WTC11 (cell line): Measurements from ENCODE around the gene SCIMP. TPM values are rescaled to one million over a fixed set of nuclear protein-coding genes. Genes with fewer than 3 reads are reported as not detected.

Source experiments
- ATAC-seq: fragments of 200-7000 bp; cut with Tn5 transposase; 2 replicates; pipeline ENCODE4 v1.10.0; 2021; ENCODE audit warnings: mild to moderate bottlenecking, moderate library complexity
- CTCF ChIA-PET: fragments of 300-600 bp; sonication (Branson Sonifier 250); formaldehyde crosslinking; loops from one replicate; lab custom pipeline; 2021; ENCODE audit warnings: antibody characterized with exemption; lab: Charles Lee
- POLR2A ChIA-PET: fragments of 350-600 bp; sonication (Branson Sonifier 250); formaldehyde crosslinking; loops from one replicate; lab custom pipeline; 2021; ENCODE audit warnings: antibody characterized with exemption; lab: Charles Lee
- DNase-seq: peaks from one replicate; pipeline ENCODE4 v3.0.0; 2021; ENCODE audit warnings: low spot score
- H3K27ac Mint-ChIP-seq: 2 replicates; pipeline ENCODE4 v1.8.0; 2021; ENCODE audit warnings: mixed read lengths
- H3K27me3 Mint-ChIP-seq: 2 replicates; pipeline ENCODE4 v1.8.0; 2021; ENCODE audit warnings: low read depth, mild to moderate bottlenecking, moderate library complexity, mixed read lengths
- H3K36me3 Mint-ChIP-seq: 2 replicates; pipeline ENCODE4 v1.8.0; 2021; ENCODE audit warnings: mixed read lengths
- H3K4me1 Mint-ChIP-seq: 2 replicates; pipeline ENCODE4 v1.8.0; 2022; ENCODE audit warnings: mixed read lengths
- H3K4me3 Mint-ChIP-seq: 2 replicates; pipeline ENCODE4 v1.8.0; 2021; ENCODE audit warnings: mild to moderate bottlenecking, moderate library complexity, mixed read lengths
- H3K9me3 Mint-ChIP-seq: 2 replicates; pipeline ENCODE4 v1.8.0; 2021; ENCODE audit warnings: mixed read lengths
- ATF1 ChIP-seq: sonication (generic); formaldehyde crosslinking; IDR thresholded peaks from 2 replicates; pipeline ENCODE4 v1.8.1; 2023; ENCODE audit warnings: mild to moderate bottlenecking, moderate library complexity, missing genetic modification reagents
- CBFB ChIP-seq: sonication (generic); formaldehyde crosslinking; IDR thresholded peaks from 2 replicates; pipeline ENCODE4 v1.8.1; 2022; ENCODE audit warnings: mild to moderate bottlenecking, low read depth, missing genetic modification reagents
- ELF4 ChIP-seq: sonication (generic); formaldehyde crosslinking; IDR thresholded peaks from 2 replicates; pipeline ENCODE4 v1.8.1; 2022; ENCODE audit warnings: low read depth, mild to moderate bottlenecking, moderate library complexity, missing genetic modification reagents
- ETV6 ChIP-seq: sonication (generic); formaldehyde crosslinking; IDR thresholded peaks from 2 replicates; pipeline ENCODE4 v1.8.1; 2022; ENCODE audit warnings: mild to moderate bottlenecking, missing genetic modification reagents
- JAZF1 ChIP-seq: fragments of 250-450 bp; sonication (Bioruptor Pico); IDR thresholded peaks from 2 replicates; pipeline ENCODE4 v1.9.0; 2021; ENCODE audit warnings: moderate library complexity, mild to moderate bottlenecking, inconsistent platforms
- JUN ChIP-seq: sonication (generic); formaldehyde crosslinking; IDR thresholded peaks from 2 replicates; pipeline ENCODE4 v1.8.0; 2023; ENCODE audit warnings: mild to moderate bottlenecking, missing genetic modification reagents
- NR1H2 ChIP-seq: sonication (generic); formaldehyde crosslinking; IDR thresholded peaks from 2 replicates; pipeline ENCODE4 v1.9.0; 2021; ENCODE audit warnings: mild to moderate bottlenecking, moderate library complexity, missing genetic modification reagents
- OVOL2 ChIP-seq: fragments of 250-450 bp; sonication (Bioruptor Pico); IDR thresholded peaks from 2 replicates; pipeline ENCODE4 v1.9.0; 2021; ENCODE audit warnings: mild to moderate bottlenecking, borderline replicate concordance
- RELA ChIP-seq: sonication (generic); formaldehyde crosslinking; IDR thresholded peaks from 2 replicates; pipeline ENCODE4 v1.8.1; 2022; ENCODE audit warnings: missing genetic modification reagents, mild to moderate bottlenecking, borderline replicate concordance
- ZNF121 ChIP-seq: sonication (generic); formaldehyde crosslinking; IDR thresholded peaks from 2 replicates; pipeline ENCODE4 v1.8.0; 2023; ENCODE audit warnings: missing genetic modification reagents
- ZNF232 ChIP-seq: sonication (generic); formaldehyde crosslinking; IDR thresholded peaks from 2 replicates; pipeline ENCODE4 v1.8.0; 2022; ENCODE audit warnings: mild to moderate bottlenecking, missing genetic modification reagents
- ZNF416 ChIP-seq: fragments of 250-450 bp; sonication (Bioruptor Pico); IDR thresholded peaks from 2 replicates; pipeline ENCODE4 v1.9.0; 2021; ENCODE audit warnings: mild to moderate bottlenecking, inconsistent platforms
- total RNA-seq: library from RNA; stranded (reverse); gene quantifications from 3 replicates; pipeline ENCODE4 v1.2.3, GENCODE V29; 2021
- TF ChIP-seq, protein P1 (sequence below): sonication (generic); formaldehyde crosslinking; IDR thresholded peaks from 2 replicates; pipeline ENCODE4 v1.8.1; 2023; ENCODE audit warnings: mild to moderate bottlenecking, missing genetic modification reagents
- TF ChIP-seq, protein P2 (sequence below): sonication (generic); formaldehyde crosslinking; IDR thresholded peaks from 2 replicates; pipeline ENCODE4 v1.8.0; 2022; ENCODE audit warnings: missing genetic modification reagents
- TF ChIP-seq, protein P3 (sequence below): sonication (generic); formaldehyde crosslinking; IDR thresholded peaks from 2 replicates; pipeline ENCODE4 v1.8.1; 2023; ENCODE audit warnings: mild to moderate bottlenecking, moderate library complexity, missing genetic modification reagents
- TF ChIP-seq, protein P4 (sequence below): sonication (generic); formaldehyde crosslinking; IDR thresholded peaks from 2 replicates; pipeline ENCODE4 v1.8.0; 2022; ENCODE audit warnings: mild to moderate bottlenecking, missing genetic modification reagents
- TF ChIP-seq, protein P5 (sequence below): fragments of 250-450 bp; sonication (Bioruptor Pico); IDR thresholded peaks from 2 replicates; pipeline ENCODE4 v1.9.0; 2021; ENCODE audit warnings: moderate library complexity, mild to moderate bottlenecking, inconsistent platforms, borderline replicate concordance
- TF ChIP-seq, protein P6 (sequence below): fragments of 200-600 bp; IDR thresholded peaks from 2 replicates; pipeline ENCODE4 v1.8.0; 2022; ENCODE audit warnings: antibody characterized with exemption
- TF ChIP-seq, protein P7 (sequence below): sonication (generic); formaldehyde crosslinking; conservative IDR thresholded peaks from 2 replicates; pipeline ENCODE4 v1.8.1; 2023; ENCODE audit warnings: mild to moderate bottlenecking, low read depth, missing genetic modification reagents, moderate library complexity
- TF ChIP-seq, protein P8 (sequence below): sonication (generic); formaldehyde crosslinking; conservative IDR thresholded peaks from 2 replicates; pipeline ENCODE4 v1.8.1; 2022; ENCODE audit warnings: mild to moderate bottlenecking, missing genetic modification reagents

Gene SCIMP
- total RNA-seq, 1 experiment from 2014 or later: not detected

DNA sequence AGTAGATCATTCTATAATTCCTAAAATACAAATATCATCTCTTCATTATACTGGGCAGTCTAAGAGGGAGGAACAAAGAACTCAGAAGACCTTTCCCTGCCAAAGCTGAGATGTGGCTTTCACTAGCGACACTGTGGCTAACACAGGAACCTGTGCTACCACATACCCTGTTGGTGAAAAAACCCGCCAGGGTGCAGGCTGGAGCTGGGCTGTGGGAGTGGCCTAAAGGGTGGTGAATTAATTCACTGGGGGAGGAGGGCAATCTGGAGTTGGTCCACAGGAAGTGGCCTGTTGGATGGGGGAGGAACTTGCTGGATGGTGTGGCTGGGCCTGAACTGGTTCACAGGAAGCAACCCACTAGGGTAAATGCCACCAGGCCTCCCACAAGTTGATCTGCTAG is 50.4 kb downstream of the SCIMP start:
- no peak overlapping the region for H3K4me3 Mint-ChIP-seq
- ChIA-PET CTCF (no interaction called here), POLR2A (no interaction called here)
- H3K27me3 Mint-ChIP-seq: peaks cover 46% of the 10 kb centered on the region
- no peak for DNase-seq
- H3K36me3 Mint-ChIP-seq: peaks cover 95% of the 10 kb centered on the region
- H3K27ac Mint-ChIP-seq: no peak overlapping the region
- TF ChIP-seq CBFB (CRISPR knock-in tag) (no peak), ELF4 (CRISPR knock-in tag) (no peak), JAZF1 (CRISPR knock-in tag) (no peak), JUN (CRISPR knock-in tag) (no peak), OVOL2 (CRISPR knock-in tag) (no peak), ATF1 (CRISPR knock-in tag) (no peak), ETV6 (CRISPR knock-in tag) (no peak), ZNF416 (no peak), ZNF232 (CRISPR knock-in tag) (no peak), ZNF121 (no peak), RELA (CRISPR knock-in tag) (no peak), NR1H2 (no peak)
- TF ChIP-seq, protein P1, sequence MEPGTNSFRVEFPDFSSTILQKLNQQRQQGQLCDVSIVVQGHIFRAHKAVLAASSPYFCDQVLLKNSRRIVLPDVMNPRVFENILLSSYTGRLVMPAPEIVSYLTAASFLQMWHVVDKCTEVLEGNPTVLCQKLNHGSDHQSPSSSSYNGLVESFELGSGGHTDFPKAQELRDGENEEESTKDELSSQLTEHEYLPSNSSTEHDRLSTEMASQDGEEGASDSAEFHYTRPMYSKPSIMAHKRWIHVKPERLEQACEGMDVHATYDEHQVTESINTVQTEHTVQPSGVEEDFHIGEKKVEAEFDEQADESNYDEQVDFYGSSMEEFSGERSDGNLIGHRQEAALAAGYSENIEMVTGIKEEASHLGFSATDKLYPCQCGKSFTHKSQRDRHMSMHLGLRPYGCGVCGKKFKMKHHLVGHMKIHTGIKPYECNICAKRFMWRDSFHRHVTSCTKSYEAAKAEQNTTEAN (CRISPR knock-in tag): no peak
- TF ChIP-seq, protein P2, sequence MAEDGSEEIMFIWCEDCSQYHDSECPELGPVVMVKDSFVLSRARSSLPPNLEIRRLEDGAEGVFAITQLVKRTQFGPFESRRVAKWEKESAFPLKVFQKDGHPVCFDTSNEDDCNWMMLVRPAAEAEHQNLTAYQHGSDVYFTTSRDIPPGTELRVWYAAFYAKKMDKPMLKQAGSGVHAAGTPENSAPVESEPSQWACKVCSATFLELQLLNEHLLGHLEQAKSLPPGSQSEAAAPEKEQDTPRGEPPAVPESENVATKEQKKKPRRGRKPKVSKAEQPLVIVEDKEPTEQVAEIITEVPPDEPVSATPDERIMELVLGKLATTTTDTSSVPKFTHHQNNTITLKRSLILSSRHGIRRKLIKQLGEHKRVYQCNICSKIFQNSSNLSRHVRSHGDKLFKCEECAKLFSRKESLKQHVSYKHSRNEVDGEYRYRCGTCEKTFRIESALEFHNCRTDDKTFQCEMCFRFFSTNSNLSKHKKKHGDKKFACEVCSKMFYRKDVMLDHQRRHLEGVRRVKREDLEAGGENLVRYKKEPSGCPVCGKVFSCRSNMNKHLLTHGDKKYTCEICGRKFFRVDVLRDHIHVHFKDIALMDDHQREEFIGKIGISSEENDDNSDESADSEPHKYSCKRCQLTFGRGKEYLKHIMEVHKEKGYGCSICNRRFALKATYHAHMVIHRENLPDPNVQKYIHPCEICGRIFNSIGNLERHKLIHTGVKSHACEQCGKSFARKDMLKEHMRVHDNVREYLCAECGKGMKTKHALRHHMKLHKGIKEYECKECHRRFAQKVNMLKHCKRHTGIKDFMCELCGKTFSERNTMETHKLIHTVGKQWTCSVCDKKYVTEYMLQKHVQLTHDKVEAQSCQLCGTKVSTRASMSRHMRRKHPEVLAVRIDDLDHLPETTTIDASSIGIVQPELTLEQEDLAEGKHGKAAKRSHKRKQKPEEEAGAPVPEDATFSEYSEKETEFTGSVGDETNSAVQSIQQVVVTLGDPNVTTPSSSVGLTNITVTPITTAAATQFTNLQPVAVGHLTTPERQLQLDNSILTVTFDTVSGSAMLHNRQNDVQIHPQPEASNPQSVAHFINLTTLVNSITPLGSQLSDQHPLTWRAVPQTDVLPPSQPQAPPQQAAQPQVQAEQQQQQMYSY: no peak
- TF ChIP-seq, protein P3, sequence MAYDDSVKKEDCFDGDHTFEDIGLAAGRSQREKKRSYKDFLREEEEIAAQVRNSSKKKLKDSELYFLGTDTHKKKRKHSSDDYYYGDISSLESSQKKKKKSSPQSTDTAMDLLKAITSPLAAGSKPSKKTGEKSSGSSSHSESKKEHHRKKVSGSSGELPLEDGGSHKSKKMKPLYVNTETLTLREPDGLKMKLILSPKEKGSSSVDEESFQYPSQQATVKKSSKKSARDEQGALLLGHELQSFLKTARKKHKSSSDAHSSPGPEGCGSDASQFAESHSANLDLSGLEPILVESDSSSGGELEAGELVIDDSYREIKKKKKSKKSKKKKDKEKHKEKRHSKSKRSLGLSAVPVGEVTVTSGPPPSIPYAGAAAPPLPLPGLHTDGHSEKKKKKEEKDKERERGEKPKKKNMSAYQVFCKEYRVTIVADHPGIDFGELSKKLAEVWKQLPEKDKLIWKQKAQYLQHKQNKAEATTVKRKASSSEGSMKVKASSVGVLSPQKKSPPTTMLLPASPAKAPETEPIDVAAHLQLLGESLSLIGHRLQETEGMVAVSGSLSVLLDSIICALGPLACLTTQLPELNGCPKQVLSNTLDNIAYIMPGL (CRISPR knock-in tag): no peak
- TF ChIP-seq, protein P4, sequence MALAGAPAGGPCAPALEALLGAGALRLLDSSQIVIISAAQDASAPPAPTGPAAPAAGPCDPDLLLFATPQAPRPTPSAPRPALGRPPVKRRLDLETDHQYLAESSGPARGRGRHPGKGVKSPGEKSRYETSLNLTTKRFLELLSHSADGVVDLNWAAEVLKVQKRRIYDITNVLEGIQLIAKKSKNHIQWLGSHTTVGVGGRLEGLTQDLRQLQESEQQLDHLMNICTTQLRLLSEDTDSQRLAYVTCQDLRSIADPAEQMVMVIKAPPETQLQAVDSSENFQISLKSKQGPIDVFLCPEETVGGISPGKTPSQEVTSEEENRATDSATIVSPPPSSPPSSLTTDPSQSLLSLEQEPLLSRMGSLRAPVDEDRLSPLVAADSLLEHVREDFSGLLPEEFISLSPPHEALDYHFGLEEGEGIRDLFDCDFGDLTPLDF (CRISPR knock-in tag): no peak
- TF ChIP-seq, protein P5, sequence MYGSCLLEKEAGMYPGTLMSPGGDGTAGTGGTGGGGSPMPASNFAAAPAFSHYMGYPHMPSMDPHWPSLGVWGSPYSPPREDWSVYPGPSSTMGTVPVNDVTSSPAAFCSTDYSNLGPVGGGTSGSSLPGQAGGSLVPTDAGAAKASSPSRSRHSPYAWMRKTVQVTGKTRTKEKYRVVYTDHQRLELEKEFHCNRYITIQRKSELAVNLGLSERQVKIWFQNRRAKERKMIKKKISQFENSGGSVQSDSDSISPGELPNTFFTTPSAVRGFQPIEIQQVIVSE (CRISPR knock-in tag): no peak
- TF ChIP-seq, protein P6, sequence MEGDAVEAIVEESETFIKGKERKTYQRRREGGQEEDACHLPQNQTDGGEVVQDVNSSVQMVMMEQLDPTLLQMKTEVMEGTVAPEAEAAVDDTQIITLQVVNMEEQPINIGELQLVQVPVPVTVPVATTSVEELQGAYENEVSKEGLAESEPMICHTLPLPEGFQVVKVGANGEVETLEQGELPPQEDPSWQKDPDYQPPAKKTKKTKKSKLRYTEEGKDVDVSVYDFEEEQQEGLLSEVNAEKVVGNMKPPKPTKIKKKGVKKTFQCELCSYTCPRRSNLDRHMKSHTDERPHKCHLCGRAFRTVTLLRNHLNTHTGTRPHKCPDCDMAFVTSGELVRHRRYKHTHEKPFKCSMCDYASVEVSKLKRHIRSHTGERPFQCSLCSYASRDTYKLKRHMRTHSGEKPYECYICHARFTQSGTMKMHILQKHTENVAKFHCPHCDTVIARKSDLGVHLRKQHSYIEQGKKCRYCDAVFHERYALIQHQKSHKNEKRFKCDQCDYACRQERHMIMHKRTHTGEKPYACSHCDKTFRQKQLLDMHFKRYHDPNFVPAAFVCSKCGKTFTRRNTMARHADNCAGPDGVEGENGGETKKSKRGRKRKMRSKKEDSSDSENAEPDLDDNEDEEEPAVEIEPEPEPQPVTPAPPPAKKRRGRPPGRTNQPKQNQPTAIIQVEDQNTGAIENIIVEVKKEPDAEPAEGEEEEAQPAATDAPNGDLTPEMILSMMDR: no peak
- TF ChIP-seq, protein P7, sequence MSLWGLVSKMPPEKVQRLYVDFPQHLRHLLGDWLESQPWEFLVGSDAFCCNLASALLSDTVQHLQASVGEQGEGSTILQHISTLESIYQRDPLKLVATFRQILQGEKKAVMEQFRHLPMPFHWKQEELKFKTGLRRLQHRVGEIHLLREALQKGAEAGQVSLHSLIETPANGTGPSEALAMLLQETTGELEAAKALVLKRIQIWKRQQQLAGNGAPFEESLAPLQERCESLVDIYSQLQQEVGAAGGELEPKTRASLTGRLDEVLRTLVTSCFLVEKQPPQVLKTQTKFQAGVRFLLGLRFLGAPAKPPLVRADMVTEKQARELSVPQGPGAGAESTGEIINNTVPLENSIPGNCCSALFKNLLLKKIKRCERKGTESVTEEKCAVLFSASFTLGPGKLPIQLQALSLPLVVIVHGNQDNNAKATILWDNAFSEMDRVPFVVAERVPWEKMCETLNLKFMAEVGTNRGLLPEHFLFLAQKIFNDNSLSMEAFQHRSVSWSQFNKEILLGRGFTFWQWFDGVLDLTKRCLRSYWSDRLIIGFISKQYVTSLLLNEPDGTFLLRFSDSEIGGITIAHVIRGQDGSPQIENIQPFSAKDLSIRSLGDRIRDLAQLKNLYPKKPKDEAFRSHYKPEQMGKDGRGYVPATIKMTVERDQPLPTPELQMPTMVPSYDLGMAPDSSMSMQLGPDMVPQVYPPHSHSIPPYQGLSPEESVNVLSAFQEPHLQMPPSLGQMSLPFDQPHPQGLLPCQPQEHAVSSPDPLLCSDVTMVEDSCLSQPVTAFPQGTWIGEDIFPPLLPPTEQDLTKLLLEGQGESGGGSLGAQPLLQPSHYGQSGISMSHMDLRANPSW: no peak
- TF ChIP-seq, protein P8, sequence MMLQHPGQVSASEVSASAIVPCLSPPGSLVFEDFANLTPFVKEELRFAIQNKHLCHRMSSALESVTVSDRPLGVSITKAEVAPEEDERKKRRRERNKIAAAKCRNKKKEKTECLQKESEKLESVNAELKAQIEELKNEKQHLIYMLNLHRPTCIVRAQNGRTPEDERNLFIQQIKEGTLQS (CRISPR knock-in tag): no peak
- no peak for ATAC-seq
- no peaks in the 10 kb centered on the region for H3K4me1 Mint-ChIP-seq
- peaks cover 87% of the 10 kb centered on the region for H3K9me3 Mint-ChIP-seq
